CD14-positive monocyte (primary cell): Measurements from ENCODE around the gene BLNK. TPM values are rescaled to one million over a fixed set of nuclear protein-coding genes. Genes with fewer than 3 reads are reported as not detected.

Experiments
- DNase-seq, 3 donors: peaks; one replicate each; pipeline ENCODE4 v3.0.0-alpha.2; 2011 to 2022
- H2AFZ ChIP-seq: 2 replicates; pipeline ENCODE4 v1.6.0; 2012; ENCODE audit warnings: mild to moderate bottlenecking, low read depth, low read length, inconsistent platforms; ENCODE audit not compliant: insufficient read depth, poor library complexity, severe bottlenecking
- H3K27ac ChIP-seq, 2 donors: 1 replicate in 1 of 2; 2 replicates in 1 of 2; pipeline ENCODE4 v1.5.1; 2012 to 2013; ENCODE audit warnings: low read length in 2 of 2, control low read depth in 1 of 2, inconsistent platforms in 1 of 2, low read depth in 1 of 2, mild to moderate bottlenecking in 1 of 2
- H3K27me3 ChIP-seq, 2 donors: one replicate each; pipeline versions ENCODE4 v1.6.0 to v1.6.1; 2011 to 2013; ENCODE audit warnings: low read length in 2 of 2; ENCODE audit not compliant: control insufficient read depth in 2 of 2, insufficient read depth in 2 of 2
- H3K36me3 ChIP-seq, 2 donors: replicated peaks in 1 of 2; 1 replicate in 1 of 2; 2 replicates in 1 of 2; pipeline versions ENCODE4 v1.5.1 to v1.6.1; 2012 to 2013; ENCODE audit warnings: low read length in 2 of 2, control low read depth in 1 of 2, inconsistent platforms in 1 of 2, mild to moderate bottlenecking in 1 of 2; ENCODE audit not compliant: insufficient read depth in 2 of 2, control insufficient read depth in 1 of 2
- H3K4me1 ChIP-seq, 2 donors: 1 replicate in 1 of 2; 2 replicates in 1 of 2; pipeline versions ENCODE4 v1.5.1 to v1.6.1; 2012 to 2013; ENCODE audit warnings: low read length in 2 of 2, control low read depth in 1 of 2, inconsistent platforms in 1 of 2, mild to moderate bottlenecking in 1 of 2, moderate library complexity in 1 of 2; ENCODE audit not compliant: insufficient read depth in 2 of 2, control insufficient read depth in 1 of 2
- H3K4me2 ChIP-seq: replicated peaks from 2 replicates; pipeline ENCODE3; 2012; ENCODE audit warnings: low read length, moderate library complexity, mild to moderate bottlenecking; ENCODE audit not compliant: poor library complexity, severe bottlenecking; ENCODE audit errors: extremely low read depth
- H3K4me3 ChIP-seq, 3 experiments: fragments of 200-600 bp in 1 of 3; sonication (generic) in 1 of 3; replicated peaks in 1 of 3; 1 replicate in 2 of 3; 2 replicates in 1 of 3; pipeline ENCODE4 v1.5.1; 2011 to 2013; ENCODE audit warnings: low read length in 3 of 3, mild to moderate bottlenecking in 3 of 3, control low read depth in 2 of 3, low read depth in 2 of 3, inconsistent platforms in 1 of 3, moderate library complexity in 1 of 3
- H3K79me2 ChIP-seq: 2 replicates; pipeline ENCODE4 v1.6.0; 2012; ENCODE audit warnings: mild to moderate bottlenecking, control low read depth, inconsistent platforms, low read length, moderate library complexity; ENCODE audit not compliant: insufficient read depth
- H3K9ac ChIP-seq: 2 replicates; pipeline ENCODE4 v1.6.0; 2017; ENCODE audit warnings: low read length, mild to moderate bottlenecking; ENCODE audit not compliant: insufficient read depth, poor library complexity, severe bottlenecking
- H3K9me3 ChIP-seq, 2 donors: replicated peaks in 1 of 2; 1 replicate in 1 of 2; 2 replicates in 1 of 2; pipeline versions ENCODE4 v1.5.1 to v1.6.1; 2012 to 2013; ENCODE audit warnings: low read length in 2 of 2, control low read depth in 1 of 2; ENCODE audit not compliant: control insufficient read depth in 1 of 2, insufficient read depth in 1 of 2
- H4K20me1 ChIP-seq: 2 replicates; pipeline ENCODE4 v1.6.0; 2012; ENCODE audit warnings: mild to moderate bottlenecking, low read length, control low read depth, moderate library complexity; ENCODE audit not compliant: insufficient read depth
- H3K27ac Mint-ChIP-seq, 7 donors: one replicate each; pipeline ENCODE4 v1.8.0; 2020; ENCODE audit warnings: mild to moderate bottlenecking in 7 of 7, mixed read lengths in 7 of 7, moderate library complexity in 6 of 7, inconsistent platforms in 2 of 7
- H3K27me3 Mint-ChIP-seq, 3 donors: one replicate each; pipeline ENCODE4 v1.8.0; 2021 to 2022; ENCODE audit warnings: low read depth in 3 of 3, mild to moderate bottlenecking in 3 of 3, mixed read lengths in 3 of 3, moderate library complexity in 3 of 3, inconsistent platforms in 1 of 3
- H3K36me3 Mint-ChIP-seq, 2 donors: one replicate each; pipeline ENCODE4 v1.8.0; 2020; ENCODE audit warnings: mixed read lengths in 2 of 2, inconsistent platforms in 1 of 2, mild to moderate bottlenecking in 1 of 2
- H3K4me1 Mint-ChIP-seq: one replicate; pipeline ENCODE4 v1.8.0; 2020; ENCODE audit warnings: mild to moderate bottlenecking, mixed read lengths
- H3K4me3 Mint-ChIP-seq, 2 donors: one replicate each; pipeline ENCODE4 v1.8.0; 2020; ENCODE audit warnings: mild to moderate bottlenecking in 2 of 2, mixed read lengths in 2 of 2, moderate library complexity in 1 of 2
- H3K9me3 Mint-ChIP-seq, 7 donors: one replicate each; pipeline ENCODE4 v1.8.0; 2020 to 2022; ENCODE audit warnings: mixed read lengths in 7 of 7, mild to moderate bottlenecking in 6 of 7, moderate library complexity in 6 of 7, inconsistent platforms in 2 of 7
- WGBS: methylation state at CpG from one replicate; pipeline ENCODE4 v1.1.5; 2013; ENCODE audit warnings: missing lambda C conversion rate; ENCODE audit not compliant: insufficient coverage; 5-methylcytosine and 5-hydroxymethylcytosine counted together
- intact Hi-C, 2 donors: fragments of 100-400 bp; cut with micrococcal nuclease; formaldehyde crosslinking; loops; one replicate each; pipeline versions ENCODE4 v1.15.0 to v1.15.1; 2023
- polyA plus RNA-seq, 3 donors: library from polyadenylated mRNA; depleted of rRNA in 1 of 3; unstranded in 2 of 3; stranded (reverse) in 1 of 3; fragments of 300-500 nt in 2 of 3; fragments of >200 nt in 1 of 3; fragmentation: Illumina TruSeq in 2 of 3; gene quantifications; 1 replicate in 2 of 3; 2 replicates in 1 of 3; pipeline ENCODE4 v1.2.3, GENCODE V29; 2012 to 2021
- TF ChIP-seq, protein P1 (sequence below): fragments of 200-600 bp; IDR thresholded peaks from one replicate; pipeline ENCODE4 v1.8.0; 2022; ENCODE audit warnings: antibody characterized with exemption, mild to moderate bottlenecking

BLNK gene
- polyA plus RNA-seq, 3 donors = 1.4 to 1.9 (median 1.5) TPM

DNA sequence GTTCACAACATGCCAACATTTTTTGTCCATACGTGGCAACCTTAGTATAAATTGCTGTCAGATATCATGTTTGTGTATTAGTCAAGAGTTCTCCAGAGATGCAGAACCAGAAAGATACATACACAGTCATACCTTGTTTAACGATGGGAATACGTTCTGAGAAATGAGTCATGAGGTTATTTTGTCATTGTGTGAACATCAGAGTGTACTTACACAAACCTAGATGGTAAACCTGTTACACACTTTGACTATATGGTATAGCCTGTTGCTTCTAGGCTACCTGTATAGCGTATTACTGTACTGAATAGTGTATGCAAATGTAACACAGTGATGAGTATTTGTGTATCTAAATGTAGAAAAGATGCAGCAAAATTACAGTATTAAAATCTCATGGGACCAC is 118.9 kb downstream of the BLNK start:
- peaks cover 79 to 92% of the 10 kb centered on the region in 2 donors for H3K36me3 Mint-ChIP-seq
- no peaks in the 10 kb centered on the region for H3K27me3 ChIP-seq
- intact Hi-C loops = no loop called here

More for the DNA sequence above, 118.9 kb downstream of the BLNK start:
- TF ChIP-seq, protein P1, sequence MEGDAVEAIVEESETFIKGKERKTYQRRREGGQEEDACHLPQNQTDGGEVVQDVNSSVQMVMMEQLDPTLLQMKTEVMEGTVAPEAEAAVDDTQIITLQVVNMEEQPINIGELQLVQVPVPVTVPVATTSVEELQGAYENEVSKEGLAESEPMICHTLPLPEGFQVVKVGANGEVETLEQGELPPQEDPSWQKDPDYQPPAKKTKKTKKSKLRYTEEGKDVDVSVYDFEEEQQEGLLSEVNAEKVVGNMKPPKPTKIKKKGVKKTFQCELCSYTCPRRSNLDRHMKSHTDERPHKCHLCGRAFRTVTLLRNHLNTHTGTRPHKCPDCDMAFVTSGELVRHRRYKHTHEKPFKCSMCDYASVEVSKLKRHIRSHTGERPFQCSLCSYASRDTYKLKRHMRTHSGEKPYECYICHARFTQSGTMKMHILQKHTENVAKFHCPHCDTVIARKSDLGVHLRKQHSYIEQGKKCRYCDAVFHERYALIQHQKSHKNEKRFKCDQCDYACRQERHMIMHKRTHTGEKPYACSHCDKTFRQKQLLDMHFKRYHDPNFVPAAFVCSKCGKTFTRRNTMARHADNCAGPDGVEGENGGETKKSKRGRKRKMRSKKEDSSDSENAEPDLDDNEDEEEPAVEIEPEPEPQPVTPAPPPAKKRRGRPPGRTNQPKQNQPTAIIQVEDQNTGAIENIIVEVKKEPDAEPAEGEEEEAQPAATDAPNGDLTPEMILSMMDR = no peak
- Histone ChIP-seq H3K79me2 (no peaks in the 10 kb centered on the region), H2AFZ (no peak overlapping the region), H3K4me2 (no peak overlapping the region), H3K9ac (no peak overlapping the region), H3K27ac (no peak overlapping the region), H3K9me3 (no peaks in the 10 kb centered on the region), H3K4me1 (no peaks in the 10 kb centered on the region), H3K36me3 (peaks cover 69 to 84% of the 10 kb centered on the region in 2 donors), H3K4me3 (no peak overlapping the region), H4K20me1 (no peaks in the 10 kb centered on the region)
- H3K4me1 Mint-ChIP-seq = no peaks in the 10 kb centered on the region
- no peak overlapping the region for H3K27ac Mint-ChIP-seq
- WGBS = no CpG with 5 or more reads among the region's 4 CpGs
- H3K4me3 Mint-ChIP-seq = no peak overlapping the region
- peaks cover 0 to 1% (median 0%) of the 10 kb centered on the region in 7 donors for H3K9me3 Mint-ChIP-seq
- peaks cover 0 to 2% (median 0%) of the 10 kb centered on the region in 3 donors for H3K27me3 Mint-ChIP-seq
- DNase-seq = no peak

Other genes with a start within 250 kb of the BLNK start
- 1 to 10 TPM; 1.3 to 9.2 (median 2.5) TPM for gene CCNJ, start 228.0 kb downstream of the BLNK start, polyA plus RNA-seq
- 10 to 100 TPM in 2 of 3 donors, 1 to 10 TPM in 1; 9.5 to 15.8 (median 13.2) TPM for gene ZNF518A, start 141.3 kb downstream of the BLNK start, polyA plus RNA-seq
- gene DNTT, start 32.9 kb upstream of the BLNK start, polyA plus RNA-seq = not detected
- gene OPALIN, start 87.4 kb upstream of the BLNK start, polyA plus RNA-seq = not detected
- not detected for gene TLL2, start 242.4 kb upstream of the BLNK start, polyA plus RNA-seq